Thyroid gland (tissue), 4 donors: Measurements from ENCODE around the gene CALM1. TPM values are rescaled to one million over a fixed set of nuclear protein-coding genes. Genes with fewer than 3 reads are reported as not detected.

ENCODE experiments used
- DNase-seq, 2 donors: peaks; one replicate each; pipeline ENCODE4 v3.0.0-alpha.2; 2019
- H3K27ac ChIP-seq, 3 donors: fragments of 200-600 bp; sonication (generic); 1 replicate in 2 of 3; 2 replicates in 1 of 3; pipeline ENCODE4 v1.5.1; 2016 to 2019; ENCODE audit warnings: mild to moderate bottlenecking in 1 of 3, moderate library complexity in 1 of 3
- H3K27me3 ChIP-seq: fragments of 200-600 bp; sonication (generic); one replicate; pipeline ENCODE4 v1.5.1; 2019
- H3K36me3 ChIP-seq, 2 donors: fragments of 200-600 bp; sonication (generic); one replicate each; pipeline ENCODE4 v1.5.1; 2016 to 2019
- H3K4me1 ChIP-seq, 2 donors: fragments of 200-600 bp; sonication (generic); one replicate each; pipeline ENCODE4 v1.5.1; 2017 to 2019
- H3K4me3 ChIP-seq, 3 donors: fragments of 200-600 bp; sonication (generic); replicated peaks in 1 of 3; 1 replicate in 2 of 3; 2 replicates in 1 of 3; pipeline ENCODE4 v1.5.1; 2016; ENCODE audit warnings: mild to moderate bottlenecking in 1 of 3
- H3K9me3 ChIP-seq: fragments of 200-600 bp; sonication (generic); one replicate; pipeline ENCODE4 v1.5.1; 2017
- POLR2A ChIP-seq, 2 donors: fragments of 450-650 bp; IDR thresholded peaks; one replicate each; pipeline ENCODE4 v1.6.1; 2017; ENCODE audit warnings: antibody characterized with exemption in 2 of 2, mild to moderate bottlenecking in 2 of 2, moderate library complexity in 1 of 2
- WGBS, 2 donors: methylation state at CpG; one replicate each; pipeline ENCODE4 v1.1.5; 2017; 5-methylcytosine and 5-hydroxymethylcytosine counted together
- intact Hi-C: fragments of 100-400 bp; cut with DNase I; formaldehyde crosslinking; loops from one replicate; pipeline ENCODE4 v1.15.1; 2023
- total RNA-seq, 4 donors: library from RNA; depleted of rRNA; stranded (reverse); fragments of >200 nt; gene quantifications; one replicate each; pipeline ENCODE4 v1.2.3, GENCODE V29; 2016
- TF ChIP-seq, protein P1 (sequence below), 6 experiments: fragments of 200-600 bp in 3 of 6; fragments of 450-650 bp in 3 of 6; sonication (generic) in 3 of 6; IDR thresholded peaks; one replicate each; pipeline ENCODE4 v1.5.1; 2016 to 2019; ENCODE audit warnings: antibody characterized with exemption in 6 of 6, mild to moderate bottlenecking in 2 of 6, inconsistent platforms in 1 of 6, moderate library complexity in 1 of 6

The CALM1 gene
- total RNA-seq, 4 donors from 2014 or later, result 262 to 355 (median 294) TPM

DNA sequence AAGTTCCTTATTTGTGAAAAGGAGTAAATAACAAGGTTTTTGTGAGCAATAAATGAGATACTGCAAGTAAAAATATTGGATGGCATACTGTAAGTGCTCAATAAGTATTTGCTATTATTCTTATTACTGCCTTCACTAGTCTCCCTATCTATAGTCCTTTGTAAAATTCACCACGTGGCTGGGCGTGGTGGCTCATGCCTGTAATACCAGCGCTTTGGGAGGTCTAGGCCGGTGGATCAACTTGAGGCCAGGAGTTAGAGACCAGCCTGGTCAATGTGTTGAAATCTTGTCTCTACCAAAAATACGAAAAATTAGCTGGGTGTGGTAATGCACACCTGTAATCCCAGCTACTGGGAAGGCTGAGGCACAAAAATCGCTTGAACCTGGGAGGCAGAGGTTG lies 18.6 kb upstream of the CALM1 start:
- WGBS, 2 donors, result 75 to 83% methylated on average over 6 of the region's 6 CpGs
- TF ChIP-seq POLR2A (IDR thresholded peaks at IDR 0.05), result no peak
- TF ChIP-seq, protein P1, sequence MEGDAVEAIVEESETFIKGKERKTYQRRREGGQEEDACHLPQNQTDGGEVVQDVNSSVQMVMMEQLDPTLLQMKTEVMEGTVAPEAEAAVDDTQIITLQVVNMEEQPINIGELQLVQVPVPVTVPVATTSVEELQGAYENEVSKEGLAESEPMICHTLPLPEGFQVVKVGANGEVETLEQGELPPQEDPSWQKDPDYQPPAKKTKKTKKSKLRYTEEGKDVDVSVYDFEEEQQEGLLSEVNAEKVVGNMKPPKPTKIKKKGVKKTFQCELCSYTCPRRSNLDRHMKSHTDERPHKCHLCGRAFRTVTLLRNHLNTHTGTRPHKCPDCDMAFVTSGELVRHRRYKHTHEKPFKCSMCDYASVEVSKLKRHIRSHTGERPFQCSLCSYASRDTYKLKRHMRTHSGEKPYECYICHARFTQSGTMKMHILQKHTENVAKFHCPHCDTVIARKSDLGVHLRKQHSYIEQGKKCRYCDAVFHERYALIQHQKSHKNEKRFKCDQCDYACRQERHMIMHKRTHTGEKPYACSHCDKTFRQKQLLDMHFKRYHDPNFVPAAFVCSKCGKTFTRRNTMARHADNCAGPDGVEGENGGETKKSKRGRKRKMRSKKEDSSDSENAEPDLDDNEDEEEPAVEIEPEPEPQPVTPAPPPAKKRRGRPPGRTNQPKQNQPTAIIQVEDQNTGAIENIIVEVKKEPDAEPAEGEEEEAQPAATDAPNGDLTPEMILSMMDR (IDR thresholded peaks at IDR 0.05), result no peak
- intact Hi-C loops, result no loop called here

DNA sequence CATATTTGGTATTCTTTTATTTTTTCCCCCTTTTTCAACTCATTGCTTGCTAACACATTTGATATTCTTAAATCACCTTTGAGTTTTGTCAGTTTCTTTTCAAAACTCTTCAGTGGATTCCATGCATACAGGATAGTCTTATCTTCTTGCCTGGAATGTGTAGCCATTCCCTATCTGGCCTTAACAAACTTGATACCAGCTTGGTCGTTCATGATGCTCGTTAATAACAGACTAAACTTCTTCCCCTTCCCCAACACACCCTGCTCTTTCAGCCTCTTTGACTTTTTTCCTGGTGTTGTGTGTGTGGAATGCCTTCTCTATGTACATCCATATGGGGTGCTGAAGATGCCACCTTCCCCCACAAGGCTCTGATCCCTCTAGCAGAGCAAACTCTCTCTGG lies 17.7 kb upstream of the CALM1 start:
- Histone ChIP-seq H3K27ac (no peak overlapping the region), H3K36me3 (no peaks in the 10 kb centered on the region), H3K4me1 (peaks cover 10 to 13% of the 10 kb centered on the region in 2 donors), H3K9me3 (no peaks in the 10 kb centered on the region), H3K27me3 (no peaks in the 10 kb centered on the region), H3K4me3 (no peak overlapping the region)
- DNase-seq, result no peak
- no peak for TF ChIP-seq POLR2A (IDR thresholded peaks at IDR 0.05)
- TF ChIP-seq, protein P1 (IDR thresholded peaks at IDR 0.05), result no peak
- intact Hi-C loops, result no loop called here
- WGBS, 2 donors, result 80 to 85% methylated on average over 2 of the region's 2 CpGs

More for the DNA sequence above, 18.6 kb upstream of the CALM1 start:
- Histone ChIP-seq H3K36me3 (no peaks in the 10 kb centered on the region), H3K4me3 (no peak overlapping the region), H3K27me3 (no peaks in the 10 kb centered on the region), H3K9me3 (no peaks in the 10 kb centered on the region), H3K4me1 (peaks cover 8 to 9% of the 10 kb centered on the region in 2 donors), H3K27ac (no peak overlapping the region)
- DNase-seq, result peak in 1 of 2 donors; percentile 24

DNA sequence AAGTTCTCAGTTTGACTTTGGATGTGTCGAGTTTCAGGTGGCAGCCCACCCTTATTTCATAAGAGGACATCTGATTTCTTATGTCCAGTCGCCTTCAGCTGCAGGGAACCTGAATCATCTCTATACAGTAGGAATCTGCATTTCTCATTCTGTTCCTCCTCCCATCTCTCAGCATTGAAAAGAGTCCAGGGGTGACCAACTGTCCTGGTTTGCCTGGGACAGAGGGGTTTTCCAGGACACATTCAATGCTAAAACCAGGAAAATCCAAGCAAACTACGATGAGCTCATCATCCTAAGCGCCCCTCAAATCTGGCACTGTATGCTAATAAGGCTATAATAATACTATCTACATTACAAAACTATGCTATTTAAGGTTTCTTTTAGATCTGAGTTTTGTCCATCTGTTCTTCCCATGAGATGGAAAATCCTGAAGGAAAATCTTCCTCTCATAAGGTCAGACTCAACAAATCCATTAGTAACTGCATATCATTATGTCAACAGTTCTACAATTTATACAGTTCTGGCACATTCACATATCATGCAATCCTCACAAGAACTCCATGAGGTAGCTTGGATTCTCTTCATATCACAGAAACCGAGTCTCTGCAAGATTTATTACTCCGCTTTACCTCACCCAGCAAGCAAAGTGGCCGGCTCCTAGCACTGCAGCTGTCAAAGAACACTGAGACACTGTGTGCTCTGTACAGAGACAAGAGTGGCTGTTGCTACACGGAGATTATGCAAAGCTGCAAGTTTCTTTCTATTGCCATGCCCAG lies 15.6 kb upstream of the CALM1 start:
- H3K4me1 ChIP-seq, result peaks cover 15 to 17% of the 10 kb centered on the region in 2 donors
- H3K4me3 ChIP-seq, result no peak overlapping the region
- H3K27ac ChIP-seq, result peak overlapping the region in 2 of 3 donors; percentile 97 to 100
- TF ChIP-seq, protein P1 (IDR thresholded peaks at IDR 0.05), result peak in 1 of 6 experiments; percentile 17
- peak in 1 of 2 donors; percentile 51 for TF ChIP-seq POLR2A (IDR thresholded peaks at IDR 0.05)
- H3K9me3 ChIP-seq, result no peaks in the 10 kb centered on the region
- no peaks in the 10 kb centered on the region for H3K27me3 ChIP-seq
- intact Hi-C loops, result loop anchor here (10.0 kb wide), 1 partner anchor 46 kb away; the partner anchor contains the start of gene NRDE2
- no peaks in the 10 kb centered on the region for H3K36me3 ChIP-seq
- DNase-seq, result peak; percentile 54 to 57
- WGBS, 2 donors, result 74 to 78% methylated on average over 8 of the region's 8 CpGs

DNA sequence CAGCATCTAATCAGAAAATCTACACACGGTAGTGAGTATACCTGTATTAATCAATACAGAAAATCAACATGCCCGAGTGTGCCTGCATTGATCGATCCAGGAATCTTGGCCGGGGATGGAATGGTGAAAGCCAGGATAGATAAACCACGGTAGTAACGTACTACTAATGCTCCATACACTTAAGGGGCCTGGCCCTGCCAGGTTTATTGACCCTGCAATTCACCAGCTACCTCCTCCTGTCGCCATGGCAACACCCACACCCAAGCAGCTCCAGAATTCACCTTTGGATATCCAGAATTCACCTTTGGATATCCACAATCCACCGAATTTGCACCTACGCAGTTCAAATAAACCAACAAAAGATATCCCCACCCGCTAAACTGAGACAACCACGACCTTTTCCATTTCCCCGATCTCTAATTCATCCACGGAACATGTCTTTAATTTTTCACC lies 14.8 kb upstream of the CALM1 start:
- peak; percentile 66 to 68 for DNase-seq
- H3K4me1 ChIP-seq, result peaks cover 15 to 17% of the 10 kb centered on the region in 2 donors
- 25 to 40% methylated on average over 13 of the region's 13 CpGs for WGBS, 2 donors

More for the DNA sequence above, 14.8 kb upstream of the CALM1 start:
- H3K36me3 ChIP-seq, result no peaks in the 10 kb centered on the region
- H3K27me3 ChIP-seq, result no peaks in the 10 kb centered on the region
- intact Hi-C loops, result loop anchor here (10.0 kb wide), 1 partner anchor 47 kb away; the partner anchor contains the start of gene NRDE2
- no peaks in the 10 kb centered on the region for H3K9me3 ChIP-seq
- TF ChIP-seq, protein P1 (IDR thresholded peaks at IDR 0.05), result no peak
- TF ChIP-seq POLR2A (IDR thresholded peaks at IDR 0.05), result no peak
- peak overlapping the region; percentile 97 to 100 (median 98) for H3K27ac ChIP-seq
- peak overlapping the region in 2 of 3 donors; percentile 5 to 53 for H3K4me3 ChIP-seq
